HepG2 (cell line): ENCODE measurements around the gene PITX3. TPM values are rescaled to one million over a fixed set of nuclear protein-coding genes. Genes with fewer than 3 reads are reported as not detected.

Experiments used
- ERF ChIP-seq: IDR thresholded peaks from 2 replicates; pipeline ENCODE4 v1.6.1; 2018; ENCODE audit warnings: missing biosample characterization, missing genetic modification reagents
- HIVEP1 ChIP-seq: sonication (generic); formaldehyde crosslinking; IDR thresholded peaks from 2 replicates; pipeline ENCODE4 v1.4.0; 2020; ENCODE audit warnings: mild to moderate bottlenecking, missing genetic modification reagents
- HNF4G ChIP-seq, 2 experiments: sonication (generic) in 1 of 2; formaldehyde crosslinking in 1 of 2; IDR thresholded peaks; 2 replicates each; pipeline versions ENCODE4 v1.4.0 to v1.6.1; 2011 to 2020; ENCODE audit warnings: borderline replicate concordance in 2 of 2, low read depth in 2 of 2, mild to moderate bottlenecking in 2 of 2, low read length in 1 of 2, missing genetic modification reagents in 1 of 2, moderate library complexity in 1 of 2
- NFRKB ChIP-seq: fragments of 450-650 bp; IDR thresholded peaks from 2 replicates; pipeline ENCODE4 v1.6.1; 2017
- PCBP1 ChIP-seq: fragments of 200-400 bp; formaldehyde crosslinking; IDR thresholded peaks from 2 replicates; pipeline ENCODE4 v1.6.1; 2017; ENCODE audit warnings: mild to moderate bottlenecking, low read depth, low read length, borderline replicate concordance
- U2AF1 ChIP-seq: fragments of 200-400 bp; formaldehyde crosslinking; optimal IDR thresholded peaks from 2 replicates; pipeline ENCODE3; 2017; ENCODE audit warnings: mild to moderate bottlenecking, low read depth, low read length
- ZFY ChIP-seq: sonication (generic); formaldehyde crosslinking; IDR thresholded peaks from 2 replicates; pipeline ENCODE4 v1.4.0; 2020; ENCODE audit warnings: missing genetic modification reagents
- ZNF24 ChIP-seq: fragments of 450-650 bp; IDR thresholded peaks from 2 replicates; pipeline ENCODE4 v1.6.1; 2017; ENCODE audit warnings: antibody characterized with exemption, mild to moderate bottlenecking
- ZNF274 ChIP-seq: sonication (generic); formaldehyde crosslinking; IDR thresholded peaks from 2 replicates; pipeline ENCODE4 v1.5.1; 2020; ENCODE audit warnings: mild to moderate bottlenecking, missing genetic modification reagents
- ZNF296 ChIP-seq: sonication (generic); formaldehyde crosslinking; conservative IDR thresholded peaks from 2 replicates; pipeline ENCODE4 v1.5.0; 2020; ENCODE audit warnings: mild to moderate bottlenecking, missing genetic modification reagents
- ZNF432 ChIP-seq: sonication (generic); formaldehyde crosslinking; IDR thresholded peaks from 2 replicates; pipeline ENCODE4 v1.5.0; 2020; ENCODE audit warnings: missing genetic modification reagents, mild to moderate bottlenecking, borderline replicate concordance
- ZNF558 ChIP-seq: sonication (generic); formaldehyde crosslinking; IDR thresholded peaks from 2 replicates; pipeline ENCODE4 v1.9.0; 2022; ENCODE audit warnings: mild to moderate bottlenecking, missing genetic modification reagents, borderline replicate concordance
- ZNF737 ChIP-seq: sonication (generic); formaldehyde crosslinking; IDR thresholded peaks from 2 replicates; pipeline ENCODE4 v1.5.0; 2020; ENCODE audit warnings: missing genetic modification reagents, mild to moderate bottlenecking, borderline replicate concordance
- ZNF878 ChIP-seq: sonication (generic); formaldehyde crosslinking; IDR thresholded peaks from 2 replicates; pipeline ENCODE4 v1.8.1; 2023; ENCODE audit warnings: mild to moderate bottlenecking, missing genetic modification reagents, moderate library complexity
- ZNF883 ChIP-seq: sonication (generic); formaldehyde crosslinking; IDR thresholded peaks from 2 replicates; pipeline ENCODE4 v1.5.1; 2020; ENCODE audit warnings: mild to moderate bottlenecking, missing genetic modification reagents; ENCODE audit errors: not compliant biosample characterization
- polyA plus RNA-seq, 8 experiments: library from polyadenylated mRNA; depleted of rRNA in 3 of 8; stranded (reverse) in 7 of 8; unstranded in 1 of 8; fragments of >200 nt; fragmentation: Illumina TruSeq in 4 of 8; extraction: Trizol in 4 of 8; gene quantifications; 2 replicates each; pipeline versions ENCODE4 v1.2.1 to v1.2.3, GENCODE V29; 2011 to 2016; ENCODE audit warnings: low read depth in 4 of 8, missing spikeins in 1 of 8, mixed read lengths in 1 of 8; ENCODE audit not compliant: insufficient read depth in 1 of 8
- total RNA-seq, 5 experiments: library from RNA; depleted of rRNA; stranded (reverse); fragments of >200 nt; fragmentation: Illumina TruSeq; extraction: Trizol; gene quantifications; 2 replicates each; pipeline ENCODE4 v1.2.3, GENCODE V29; 2016; ENCODE audit warnings: low read depth in 1 of 5
- TF ChIP-seq, protein P1 (sequence below): sonication (generic); formaldehyde crosslinking; IDR thresholded peaks from 2 replicates; pipeline ENCODE4 v1.4.0; 2020; ENCODE audit warnings: missing genetic modification reagents
- TF ChIP-seq, protein P2 (sequence below): sonication (generic); formaldehyde crosslinking; IDR thresholded peaks from 2 replicates; pipeline ENCODE4 v1.4.0; 2020; ENCODE audit warnings: mild to moderate bottlenecking, missing genetic modification reagents, borderline replicate concordance
- TF ChIP-seq, protein P3 (sequence below): sonication (generic); formaldehyde crosslinking; IDR thresholded peaks from 2 replicates; pipeline ENCODE4 v1.4.0; 2020; ENCODE audit warnings: mild to moderate bottlenecking, missing genetic modification reagents
- TF ChIP-seq, protein P4 (sequence below): sonication (generic); formaldehyde crosslinking; IDR thresholded peaks from 2 replicates; pipeline ENCODE4 v1.8.0; 2023; ENCODE audit warnings: mild to moderate bottlenecking, missing genetic modification reagents
- TF ChIP-seq, protein P5 (sequence below): IDR thresholded peaks from 2 replicates; pipeline ENCODE4 v1.6.1; 2012; ENCODE audit warnings: inconsistent platforms
- TF ChIP-seq, protein P6 (sequence below): sonication (generic); formaldehyde crosslinking; IDR thresholded peaks from 2 replicates; pipeline ENCODE4 v1.4.0; 2020; ENCODE audit warnings: mild to moderate bottlenecking, missing genetic modification reagents
- TF ChIP-seq, protein P7 (sequence below): sonication (generic); formaldehyde crosslinking; IDR thresholded peaks from 2 replicates; pipeline ENCODE4 v1.4.0; 2020; ENCODE audit warnings: mild to moderate bottlenecking, missing genetic modification reagents

Gene PITX3
- total and polyA plus RNA-seq, 2 of the 13 experiments (the other 11 are each of a cell fraction or from before 2014, with no cell fraction given) = not detected

DNA sequence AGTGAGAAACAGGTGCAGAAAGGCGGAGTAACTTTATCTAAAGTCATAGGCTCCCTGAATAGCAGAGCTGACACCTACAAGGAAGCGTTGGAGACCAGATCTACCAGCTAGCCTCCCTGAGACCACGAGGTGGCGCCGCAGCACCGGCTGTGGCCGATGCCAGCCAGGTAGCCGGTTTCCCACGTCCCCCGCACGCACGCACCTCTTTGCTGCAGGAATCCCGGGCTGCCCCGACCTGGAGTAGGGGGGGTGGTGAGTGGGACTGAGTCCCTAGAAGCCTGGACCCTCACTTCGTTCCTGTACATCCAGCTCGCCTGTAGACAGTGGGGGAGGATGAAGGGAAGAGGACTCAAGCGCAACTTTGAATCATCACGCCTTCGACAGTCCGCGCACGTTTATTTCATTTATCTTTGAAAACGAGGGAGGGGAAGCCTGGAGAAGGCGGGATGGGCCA lies 11.5 kb downstream of the PITX3 start (continued):
- TF ChIP-seq, protein P1, sequence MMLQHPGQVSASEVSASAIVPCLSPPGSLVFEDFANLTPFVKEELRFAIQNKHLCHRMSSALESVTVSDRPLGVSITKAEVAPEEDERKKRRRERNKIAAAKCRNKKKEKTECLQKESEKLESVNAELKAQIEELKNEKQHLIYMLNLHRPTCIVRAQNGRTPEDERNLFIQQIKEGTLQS = no peak
- TF ChIP-seq ZNF878 (CRISPR knock-in tag) (no peak), ERF (CRISPR knock-in tag) (peak; percentile 22; the same call in 1 of the 2 replicates), NFRKB (no peak), HNF4G (IDR thresholded peaks at IDR 0.05; ENCODE audit: borderline replicate concordance, low read depth, low read length) (no peak), HNF4G (CRISPR knock-in tag; IDR thresholded peaks at IDR 0.05; ENCODE audit: borderline replicate concordance, low read depth) (no peak), ZNF24 (no peak), HIVEP1 (CRISPR knock-in tag) (peak; percentile 14; the same call in 1 of the 2 replicates), ZNF274 (CRISPR knock-in tag) (peak; percentile 69; the same call in 1 of the 2 replicates), ZNF296 (0 out of 2 replicates have a peak, but pooled peaks have one; percentile 60), U2AF1 (no peak), ZNF737 (0 out of 2 replicates have a peak, but pooled peaks have one; percentile 59), ZNF883 (peak; percentile 81), ZFY (CRISPR knock-in tag) (no peak), ZNF558 (CRISPR knock-in tag) (0 out of 2 replicates have a peak, but pooled peaks have one; percentile 4), ZNF432 (CRISPR knock-in tag) (no peak), PCBP1 (0 out of 2 replicates have a peak, but pooled peaks have one; percentile 5)
- TF ChIP-seq, protein P2, sequence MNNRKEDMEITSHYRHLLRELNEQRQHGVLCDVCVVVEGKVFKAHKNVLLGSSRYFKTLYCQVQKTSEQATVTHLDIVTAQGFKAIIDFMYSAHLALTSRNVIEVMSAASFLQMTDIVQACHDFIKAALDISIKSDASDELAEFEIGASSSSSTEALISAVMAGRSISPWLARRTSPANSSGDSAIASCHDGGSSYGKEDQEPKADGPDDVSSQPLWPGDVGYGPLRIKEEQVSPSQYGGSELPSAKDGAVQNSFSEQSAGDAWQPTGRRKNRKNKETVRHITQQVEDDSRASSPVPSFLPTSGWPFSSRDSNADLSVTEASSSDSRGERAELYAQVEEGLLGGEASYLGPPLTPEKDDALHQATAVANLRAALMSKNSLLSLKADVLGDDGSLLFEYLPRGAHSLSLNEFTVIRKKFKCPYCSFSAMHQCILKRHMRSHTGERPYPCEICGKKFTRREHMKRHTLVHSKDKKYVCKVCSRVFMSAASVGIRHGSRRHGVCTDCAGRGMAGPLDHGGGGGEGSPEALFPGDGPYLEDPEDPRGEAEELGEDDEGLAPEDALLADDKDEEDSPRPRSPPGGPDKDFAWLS (CRISPR knock-in tag) = no peak
- TF ChIP-seq, protein P3, sequence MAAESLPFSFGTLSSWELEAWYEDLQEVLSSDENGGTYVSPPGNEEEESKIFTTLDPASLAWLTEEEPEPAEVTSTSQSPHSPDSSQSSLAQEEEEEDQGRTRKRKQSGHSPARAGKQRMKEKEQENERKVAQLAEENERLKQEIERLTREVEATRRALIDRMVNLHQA (CRISPR knock-in tag) = no peak
- TF ChIP-seq, protein P4, sequence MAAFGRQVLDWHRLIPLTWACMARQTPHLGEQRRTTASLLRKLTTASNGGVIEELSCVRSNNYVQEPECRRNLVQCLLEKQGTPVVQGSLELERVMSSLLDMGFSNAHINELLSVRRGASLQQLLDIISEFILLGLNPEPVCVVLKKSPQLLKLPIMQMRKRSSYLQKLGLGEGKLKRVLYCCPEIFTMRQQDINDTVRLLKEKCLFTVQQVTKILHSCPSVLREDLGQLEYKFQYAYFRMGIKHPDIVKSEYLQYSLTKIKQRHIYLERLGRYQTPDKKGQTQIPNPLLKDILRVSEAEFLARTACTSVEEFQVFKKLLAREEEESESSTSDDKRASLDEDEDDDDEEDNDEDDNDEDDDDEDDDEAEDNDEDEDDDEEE (CRISPR knock-in tag) = no peak
- TF ChIP-seq, protein P5, sequence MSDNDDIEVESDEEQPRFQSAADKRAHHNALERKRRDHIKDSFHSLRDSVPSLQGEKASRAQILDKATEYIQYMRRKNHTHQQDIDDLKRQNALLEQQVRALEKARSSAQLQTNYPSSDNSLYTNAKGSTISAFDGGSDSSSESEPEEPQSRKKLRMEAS = peak; percentile 64; the same call in 1 of the 2 replicates
- TF ChIP-seq, protein P6, sequence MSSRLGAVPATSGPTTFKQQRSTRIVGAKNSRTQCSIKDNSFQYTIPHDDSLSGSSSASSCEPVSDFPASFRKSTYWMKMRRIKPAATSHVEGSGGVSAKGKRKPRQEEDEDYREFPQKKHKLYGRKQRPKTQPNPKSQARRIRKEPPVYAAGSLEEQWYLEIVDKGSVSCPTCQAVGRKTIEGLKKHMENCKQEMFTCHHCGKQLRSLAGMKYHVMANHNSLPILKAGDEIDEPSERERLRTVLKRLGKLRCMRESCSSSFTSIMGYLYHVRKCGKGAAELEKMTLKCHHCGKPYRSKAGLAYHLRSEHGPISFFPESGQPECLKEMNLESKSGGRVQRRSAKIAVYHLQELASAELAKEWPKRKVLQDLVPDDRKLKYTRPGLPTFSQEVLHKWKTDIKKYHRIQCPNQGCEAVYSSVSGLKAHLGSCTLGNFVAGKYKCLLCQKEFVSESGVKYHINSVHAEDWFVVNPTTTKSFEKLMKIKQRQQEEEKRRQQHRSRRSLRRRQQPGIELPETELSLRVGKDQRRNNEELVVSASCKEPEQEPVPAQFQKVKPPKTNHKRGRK = no peak
- TF ChIP-seq, protein P7, sequence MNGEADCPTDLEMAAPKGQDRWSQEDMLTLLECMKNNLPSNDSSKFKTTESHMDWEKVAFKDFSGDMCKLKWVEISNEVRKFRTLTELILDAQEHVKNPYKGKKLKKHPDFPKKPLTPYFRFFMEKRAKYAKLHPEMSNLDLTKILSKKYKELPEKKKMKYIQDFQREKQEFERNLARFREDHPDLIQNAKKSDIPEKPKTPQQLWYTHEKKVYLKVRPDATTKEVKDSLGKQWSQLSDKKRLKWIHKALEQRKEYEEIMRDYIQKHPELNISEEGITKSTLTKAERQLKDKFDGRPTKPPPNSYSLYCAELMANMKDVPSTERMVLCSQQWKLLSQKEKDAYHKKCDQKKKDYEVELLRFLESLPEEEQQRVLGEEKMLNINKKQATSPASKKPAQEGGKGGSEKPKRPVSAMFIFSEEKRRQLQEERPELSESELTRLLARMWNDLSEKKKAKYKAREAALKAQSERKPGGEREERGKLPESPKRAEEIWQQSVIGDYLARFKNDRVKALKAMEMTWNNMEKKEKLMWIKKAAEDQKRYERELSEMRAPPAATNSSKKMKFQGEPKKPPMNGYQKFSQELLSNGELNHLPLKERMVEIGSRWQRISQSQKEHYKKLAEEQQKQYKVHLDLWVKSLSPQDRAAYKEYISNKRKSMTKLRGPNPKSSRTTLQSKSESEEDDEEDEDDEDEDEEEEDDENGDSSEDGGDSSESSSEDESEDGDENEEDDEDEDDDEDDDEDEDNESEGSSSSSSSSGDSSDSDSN (CRISPR knock-in tag) = peak; percentile 51
